ENCODE measurements around the gene MIS18BP1. TPM values are rescaled to one million over a fixed set of nuclear protein-coding genes. Genes with fewer than 3 reads are reported as not detected.

Gene MIS18BP1
- polyA plus RNA-seq, 5 donors: 34.4 to 87.7 (median 64.8) TPM

- no peak for DNase-seq
Measured at GRCh38 chr14:45156067-45156466, 96.9 kb downstream of the MIS18BP1 start.

Other genes with a start within 250 kb of the MIS18BP1 start
- 100 to 1,000 TPM in 1 of 5 donors, 10 to 100 TPM in 4; 57.8 to 111 (median 80.7) TPM for gene PRPF39, start 169.1 kb downstream of the MIS18BP1 start, polyA plus RNA-seq (ENCODE audit: insufficient read depth in 1 of 5, insufficient read length in 5 of 5, low replicate concordance in 1 of 5)
- gene FKBP3, start 118.7 kb downstream of the MIS18BP1 start, polyA plus RNA-seq (ENCODE audit: insufficient read depth in 1 of 5, insufficient read length in 5 of 5, low replicate concordance in 1 of 5): 100 to 1,000 TPM in 4 of 5 donors, 10 to 100 TPM in 1; 97.7 to 128 (median 109) TPM
- gene FANCM, start 117.3 kb downstream of the MIS18BP1 start, polyA plus RNA-seq (ENCODE audit: insufficient read depth in 1 of 5, insufficient read length in 5 of 5, low replicate concordance in 1 of 5): 10 to 100 TPM; 11.1 to 19.6 (median 14.3) TPM

Data from right lung (tissue), 5 donors.